Activated naive CD4-positive, alpha-beta T cell treated with anti-CD3 and anti-CD28 coated beads for 36 hours (primary cell): ENCODE data around the gene PRUNE2. TPM values are rescaled to one million over a fixed set of nuclear protein-coding genes. Genes with fewer than 3 reads are reported as not detected.

Source experiments
- CTCF ChIA-PET: fragments of 350-600 bp; sonication (Branson Sonifier 250); formaldehyde crosslinking; loops from one replicate; lab custom pipeline; 2021; ENCODE audit warnings: antibody characterized with exemption; lab: Charles Lee
- DNase-seq: peaks from one replicate; pipeline ENCODE4 v3.0.0-alpha.2; 2020
- H3K27ac Mint-ChIP-seq: one replicate; pipeline ENCODE4 v1.8.0; 2021; ENCODE audit warnings: mild to moderate bottlenecking, mixed read lengths
- H3K27me3 Mint-ChIP-seq: one replicate; pipeline ENCODE4 v1.8.0; 2021; ENCODE audit warnings: low read depth, mixed read lengths
- H3K36me3 Mint-ChIP-seq: one replicate; pipeline ENCODE4 v1.8.0; 2021; ENCODE audit warnings: low read depth, mixed read lengths
- H3K4me1 Mint-ChIP-seq: one replicate; pipeline ENCODE4 v1.8.0; 2021; ENCODE audit warnings: low read depth, mixed read lengths
- H3K4me3 Mint-ChIP-seq: one replicate; pipeline ENCODE4 v1.8.0; 2021; ENCODE audit warnings: mild to moderate bottlenecking, moderate library complexity, mixed read lengths
- H3K9me3 Mint-ChIP-seq: one replicate; pipeline ENCODE4 v1.8.0; 2021; ENCODE audit warnings: mixed read lengths
- intact Hi-C: fragments of 100-400 bp; cut with micrococcal nuclease; formaldehyde crosslinking; loops from one replicate; pipeline ENCODE4 v1.15.1; 2023
- total RNA-seq, 2 experiments: library from RNA; stranded (reverse); gene quantifications; one replicate each; pipeline ENCODE4 v1.2.3, GENCODE V29; 2021

PRUNE2 gene
- total RNA-seq, 2 experiments from 2014 or later, result 0.38 TPM; not detected in 1

DNA sequence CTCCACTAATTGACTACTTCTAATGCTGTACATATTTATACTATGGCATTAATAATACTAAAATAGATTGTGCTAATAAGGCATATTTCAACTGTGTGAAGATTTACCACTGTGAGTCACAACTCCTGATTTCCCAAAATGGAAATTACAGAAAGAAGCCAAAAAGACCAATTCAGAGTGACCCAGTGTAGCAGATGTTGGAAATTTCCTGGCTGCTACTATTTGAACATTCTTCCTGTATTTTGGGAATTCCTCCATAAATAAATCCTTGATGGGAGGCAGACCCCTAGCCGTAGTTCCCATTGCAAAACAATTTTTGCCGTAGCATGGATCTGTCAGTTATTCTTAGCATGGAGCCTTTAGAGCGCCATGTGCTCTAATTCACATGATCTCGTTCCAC is 11.4 kb upstream of the PRUNE2 start:
- Mint-ChIP-seq H3K4me1 (no peaks in the 10 kb centered on the region), H3K27ac (no peak overlapping the region), H3K27me3 (peaks cover 2% of the 10 kb centered on the region), H3K36me3 (no peaks in the 10 kb centered on the region), H3K4me3 (no peak overlapping the region), H3K9me3 (no peaks in the 10 kb centered on the region)
- CTCF ChIA-PET, result no interaction called here
- no peak for DNase-seq
- intact Hi-C loops, result no loop called here

DNA sequence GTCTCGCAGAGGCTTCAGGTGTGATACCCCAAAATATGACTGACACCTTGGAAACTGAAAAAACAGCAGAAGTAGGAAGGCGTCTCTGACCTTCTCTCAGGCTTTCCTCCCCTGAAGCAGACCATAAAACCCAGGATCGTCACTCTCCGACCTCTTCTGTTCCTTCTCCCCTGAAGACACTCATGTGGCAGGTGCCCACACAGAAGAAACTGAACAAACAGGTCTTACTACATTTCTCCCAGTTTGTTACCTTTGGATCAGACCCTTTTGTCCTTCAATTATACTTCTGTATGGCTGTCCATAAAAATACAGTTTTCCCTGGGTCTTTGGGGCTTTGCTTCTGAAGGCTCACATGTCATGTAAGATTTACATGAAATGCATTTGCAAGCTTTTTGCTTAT is 10.3 kb upstream of the PRUNE2 start:
- no peak overlapping the region for H3K27ac Mint-ChIP-seq
- peaks cover 2% of the 10 kb centered on the region for H3K27me3 Mint-ChIP-seq
- CTCF ChIA-PET, result no interaction called here
- DNase-seq, result no peak
- H3K36me3 Mint-ChIP-seq, result no peaks in the 10 kb centered on the region
- H3K9me3 Mint-ChIP-seq, result no peaks in the 10 kb centered on the region
- no peaks in the 10 kb centered on the region for H3K4me1 Mint-ChIP-seq
- no peak overlapping the region for H3K4me3 Mint-ChIP-seq
- intact Hi-C loops, result no loop called here

DNA sequence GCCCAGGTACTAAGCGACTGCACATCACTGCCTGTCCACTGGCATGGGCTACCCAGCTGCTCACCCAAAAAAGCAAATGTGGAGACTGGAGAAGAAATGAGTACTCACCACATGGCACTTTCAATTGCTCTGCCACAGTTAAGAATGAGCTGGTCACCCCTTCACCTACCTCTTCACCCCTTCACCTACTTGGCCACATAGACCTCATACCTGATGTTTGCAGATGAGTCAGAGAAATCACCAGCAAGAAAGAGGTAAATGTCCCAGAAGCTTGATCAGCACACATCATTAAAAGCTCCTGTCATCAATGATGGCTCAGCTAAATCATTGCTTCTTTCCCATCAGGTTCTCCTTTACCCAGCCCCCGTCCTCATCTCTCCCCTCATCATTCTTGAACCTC is 7.6 kb upstream of the PRUNE2 start:
- intact Hi-C loops, result no loop called here
- Mint-ChIP-seq H3K9me3 (no peaks in the 10 kb centered on the region), H3K4me3 (no peak overlapping the region), H3K4me1 (no peaks in the 10 kb centered on the region), H3K27ac (no peak overlapping the region), H3K36me3 (no peaks in the 10 kb centered on the region), H3K27me3 (peaks cover 11% of the 10 kb centered on the region)
- no peak for DNase-seq
- CTCF ChIA-PET, result no interaction called here

DNA sequence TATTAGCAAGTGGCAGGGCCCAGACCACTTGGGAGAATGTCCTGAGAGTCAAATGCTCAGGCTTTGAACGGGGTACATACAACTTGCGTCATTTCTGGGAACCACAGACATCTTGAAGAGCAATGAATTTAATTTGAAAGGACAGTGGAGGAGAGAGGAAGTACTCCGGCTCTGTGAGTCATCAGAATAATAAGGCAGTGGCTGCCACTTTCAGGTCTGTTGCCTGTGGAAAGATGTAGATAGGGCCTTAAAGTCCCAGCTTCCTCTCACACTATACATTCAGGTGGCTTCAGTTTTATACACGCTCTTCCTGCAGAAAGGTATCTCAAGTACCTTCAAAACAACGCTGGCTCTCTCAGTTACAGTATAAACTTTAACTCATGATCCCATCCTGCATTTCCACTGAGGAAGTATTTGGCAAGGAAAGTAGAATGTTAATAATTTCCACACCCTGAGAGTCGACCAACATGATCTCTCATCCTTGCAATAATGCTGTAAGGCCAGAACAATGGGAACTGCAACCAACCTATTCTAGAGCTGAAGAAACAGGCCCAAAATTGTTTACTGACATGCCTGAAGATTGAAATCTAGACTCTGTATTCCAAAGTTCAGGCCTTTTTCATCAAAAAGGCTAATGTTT is 6.8 kb upstream of the PRUNE2 start:
- H3K9me3 Mint-ChIP-seq, result no peaks in the 10 kb centered on the region
- H3K36me3 Mint-ChIP-seq, result no peaks in the 10 kb centered on the region
- CTCF ChIA-PET, result no interaction called here
- no peak overlapping the region for H3K4me3 Mint-ChIP-seq
- no peaks in the 10 kb centered on the region for H3K4me1 Mint-ChIP-seq
- peaks cover 17% of the 10 kb centered on the region for H3K27me3 Mint-ChIP-seq
- DNase-seq, result no peak
- intact Hi-C loops, result no loop called here
- H3K27ac Mint-ChIP-seq, result no peak overlapping the region

DNA sequence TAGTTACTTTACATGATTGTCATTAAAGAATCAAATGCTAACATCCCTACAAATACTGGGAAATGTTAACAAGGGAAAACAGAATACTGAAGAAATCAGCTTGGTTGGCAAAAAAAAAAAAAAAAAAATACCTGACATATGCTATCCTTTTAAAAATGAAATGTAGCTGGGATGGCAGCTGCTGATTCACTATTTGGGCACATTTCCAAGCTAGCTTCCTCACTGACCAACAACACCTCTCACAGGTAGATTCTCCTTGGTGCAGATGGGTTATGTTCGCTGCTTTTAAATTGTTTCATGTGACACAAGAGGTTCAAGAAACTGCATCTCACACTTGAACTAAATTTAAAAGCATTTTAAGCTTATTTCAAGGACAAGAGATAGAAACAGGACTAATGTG is 6.1 kb upstream of the PRUNE2 start:
- Mint-ChIP-seq H3K36me3 (no peaks in the 10 kb centered on the region), H3K27me3 (peaks cover 24% of the 10 kb centered on the region), H3K27ac (no peak overlapping the region), H3K9me3 (no peaks in the 10 kb centered on the region), H3K4me3 (no peak overlapping the region), H3K4me1 (no peaks in the 10 kb centered on the region)
- DNase-seq, result no peak
- CTCF ChIA-PET, result no interaction called here
- intact Hi-C loops, result no loop called here

DNA sequence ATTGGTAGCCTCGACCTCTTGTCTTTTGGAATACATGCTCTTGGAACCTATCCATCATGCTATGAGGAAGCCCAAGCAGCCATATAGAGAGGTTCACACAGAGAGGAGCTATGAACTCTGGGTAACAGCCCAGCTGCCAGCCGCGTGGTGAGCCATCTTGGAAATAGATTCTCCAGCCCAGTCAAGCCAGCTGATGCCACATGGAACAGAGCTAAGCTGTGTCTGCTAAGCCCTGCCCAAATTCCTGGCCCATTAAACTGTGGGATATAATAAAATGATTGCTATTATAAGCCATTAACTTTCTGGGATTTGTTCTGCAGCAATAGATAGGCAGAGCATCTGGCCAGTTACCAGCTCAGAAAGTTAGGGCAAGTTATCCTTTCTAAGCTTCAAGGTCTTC is 4.9 kb upstream of the PRUNE2 start:
- H3K4me1 Mint-ChIP-seq, result peaks cover 2% of the 10 kb centered on the region
- CTCF ChIA-PET, result no interaction called here
- no peaks in the 10 kb centered on the region for H3K9me3 Mint-ChIP-seq
- intact Hi-C loops, result no loop called here
- H3K27me3 Mint-ChIP-seq, result peaks cover 32% of the 10 kb centered on the region
- H3K27ac Mint-ChIP-seq, result no peak overlapping the region
- H3K36me3 Mint-ChIP-seq, result no peaks in the 10 kb centered on the region
- H3K4me3 Mint-ChIP-seq, result no peak overlapping the region
- DNase-seq, result no peak

DNA sequence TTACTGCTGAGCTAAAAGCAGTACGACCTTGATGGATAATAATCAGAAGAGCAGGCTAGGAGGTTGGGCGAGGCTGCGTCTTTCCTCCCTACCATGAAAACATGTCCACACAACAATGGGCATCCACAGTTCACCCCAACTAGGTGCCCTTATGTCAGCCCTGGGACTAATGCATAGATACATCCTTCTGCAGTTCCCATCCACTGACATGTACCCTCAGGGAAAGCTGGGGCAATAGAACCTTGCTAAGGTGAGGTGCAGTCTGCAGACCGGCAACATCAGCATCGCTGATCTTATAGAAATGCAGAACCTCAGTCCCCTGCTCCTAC is 697 bp upstream of the PRUNE2 start:
- no peak for DNase-seq
- Mint-ChIP-seq H3K9me3 (no peaks in the 10 kb centered on the region), H3K27ac (no peak overlapping the region), H3K36me3 (no peaks in the 10 kb centered on the region), H3K4me1 (peaks cover 4% of the 10 kb centered on the region), H3K4me3 (no peak overlapping the region), H3K27me3 (peaks cover 54% of the 10 kb centered on the region)
- intact Hi-C loops, result no loop called here
- CTCF ChIA-PET, result no interaction called here

DNA sequence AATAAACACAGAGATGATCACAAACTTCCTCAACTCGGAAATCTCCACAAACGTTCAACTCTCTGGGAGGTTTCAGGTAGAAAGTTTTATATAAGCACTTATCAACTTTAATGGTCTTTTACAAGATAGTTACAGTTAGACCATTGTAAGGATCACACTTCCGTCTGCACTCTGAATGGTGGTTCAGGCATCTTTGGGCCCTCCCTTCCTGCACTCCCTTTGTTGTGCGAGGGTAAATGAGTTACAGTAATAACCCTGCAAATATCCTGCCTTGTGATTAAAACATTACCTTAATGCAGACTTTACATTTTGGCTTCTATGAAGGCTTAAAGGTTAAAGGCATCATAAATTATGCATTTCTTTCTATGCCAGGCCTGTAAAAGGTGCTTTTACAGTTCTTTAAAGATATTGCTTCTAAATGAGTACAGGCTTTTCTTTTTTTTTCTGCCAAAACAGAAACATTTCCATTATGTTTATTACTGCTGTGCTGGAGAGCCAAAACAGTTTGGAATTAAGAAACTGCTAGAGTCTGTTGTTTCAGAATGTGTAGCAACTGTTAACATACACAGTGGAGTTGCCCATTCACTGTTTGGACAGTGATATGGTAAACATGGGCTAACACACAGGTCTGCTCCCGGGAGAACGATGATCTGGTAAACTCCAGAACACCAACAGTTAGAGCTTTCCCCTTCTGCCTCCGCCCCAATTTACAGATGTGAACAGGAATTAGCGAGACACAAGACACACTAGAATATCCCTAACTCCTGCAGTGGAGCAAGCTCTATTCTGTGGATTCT is 1.1 kb downstream of the PRUNE2 start:
- intact Hi-C loops, result no loop called here
- no peak overlapping the region for H3K27ac Mint-ChIP-seq

DNA sequence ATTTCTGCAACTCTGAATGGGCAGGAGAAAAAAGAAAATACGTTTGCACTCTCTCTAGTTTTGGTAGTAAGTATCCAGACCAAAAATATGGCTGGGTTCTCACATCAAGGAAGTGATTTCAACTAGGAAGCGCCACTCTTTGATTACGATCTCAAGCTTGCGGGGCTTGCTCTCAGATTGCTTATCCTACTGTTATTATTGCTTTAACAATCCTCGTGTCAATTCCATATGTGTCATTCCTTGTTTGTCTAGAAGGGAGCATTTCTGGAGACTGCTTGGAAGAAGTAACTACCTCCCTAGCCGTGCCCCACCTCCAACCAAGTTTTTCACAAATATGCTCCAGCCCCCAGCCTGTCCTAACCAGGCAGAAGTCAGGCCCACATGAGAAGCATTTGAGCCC is 3.5 kb downstream of the PRUNE2 start:
- Mint-ChIP-seq H3K27me3 (peaks cover 51% of the 10 kb centered on the region), H3K4me1 (peaks cover 4% of the 10 kb centered on the region), H3K36me3 (no peaks in the 10 kb centered on the region), H3K27ac (no peak overlapping the region), H3K4me3 (no peak overlapping the region), H3K9me3 (no peaks in the 10 kb centered on the region)
- no peak for DNase-seq
- intact Hi-C loops, result no loop called here
- CTCF ChIA-PET, result interaction anchor here (0.5 kb wide), 1 partner anchor 16 kb away, joined by 4 read pairs; no protein-coding TSS in a partner anchor

More for the DNA sequence above, 1.1 kb downstream of the PRUNE2 start:
- Mint-ChIP-seq H3K27me3 (peaks cover 58% of the 10 kb centered on the region), H3K9me3 (no peaks in the 10 kb centered on the region), H3K4me1 (peaks cover 4% of the 10 kb centered on the region), H3K36me3 (no peaks in the 10 kb centered on the region), H3K4me3 (no peak overlapping the region)
- no peak for DNase-seq
- CTCF ChIA-PET, result interaction anchor here (0.6 kb wide), 2 partner anchors 219 to 456 kb away, joined by 3 to 6 read pairs; no protein-coding TSS in a partner anchor

DNA sequence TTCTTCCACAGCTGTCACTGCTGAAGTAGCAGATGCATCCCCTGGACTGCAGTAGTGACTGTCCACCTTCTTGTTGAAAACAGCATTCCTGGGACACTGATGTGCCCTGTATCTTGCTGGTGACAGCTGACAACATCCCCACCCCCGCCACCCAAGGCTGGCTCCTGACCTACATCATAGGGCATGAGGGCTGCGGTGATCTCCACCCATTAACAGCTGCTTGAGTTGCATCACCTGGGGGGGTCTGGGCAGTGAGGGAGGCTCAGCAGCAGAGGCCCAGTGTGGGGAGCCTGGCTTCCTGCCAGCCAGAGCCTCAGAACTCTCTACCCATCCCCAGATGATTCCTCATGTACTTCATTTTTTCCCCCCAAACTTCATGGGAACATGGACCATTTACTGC is 4.1 kb downstream of the PRUNE2 start:
- H3K27me3 Mint-ChIP-seq, result peaks cover 50% of the 10 kb centered on the region
- H3K27ac Mint-ChIP-seq, result no peak overlapping the region
- H3K36me3 Mint-ChIP-seq, result no peaks in the 10 kb centered on the region
- no peaks in the 10 kb centered on the region for H3K9me3 Mint-ChIP-seq
- CTCF ChIA-PET, result no interaction called here
- no peak overlapping the region for H3K4me3 Mint-ChIP-seq
- no peak for DNase-seq
- intact Hi-C loops, result no loop called here
- H3K4me1 Mint-ChIP-seq, result peaks cover 4% of the 10 kb centered on the region

DNA sequence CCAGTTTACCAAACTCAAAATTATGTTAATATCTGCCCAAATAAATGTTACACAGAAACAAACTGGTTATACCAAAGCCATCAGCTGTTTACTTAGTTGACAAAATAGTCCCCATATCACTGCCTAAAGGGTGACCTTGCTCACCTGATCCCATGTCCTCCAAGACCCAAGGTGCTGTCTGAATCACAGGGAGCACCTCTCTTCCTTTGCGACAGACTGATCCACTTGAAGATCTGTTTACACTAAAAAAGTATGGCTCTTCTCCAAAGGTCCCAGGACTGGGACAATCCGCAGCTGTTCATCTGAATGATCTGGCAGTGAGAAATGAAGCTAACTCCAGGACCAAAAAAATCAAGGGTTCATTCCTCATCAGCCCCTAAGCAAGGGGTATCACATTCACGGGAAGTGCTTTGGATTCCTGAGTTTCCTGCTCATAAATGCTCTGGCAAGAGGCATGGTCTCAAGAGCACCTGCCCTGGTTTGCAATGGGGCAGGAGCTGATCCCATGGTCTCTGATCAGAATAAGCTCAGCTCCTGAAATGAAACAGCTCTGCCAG is 5.0 kb downstream of the PRUNE2 start:
- peaks cover 47% of the 10 kb centered on the region for H3K27me3 Mint-ChIP-seq
- H3K36me3 Mint-ChIP-seq, result no peaks in the 10 kb centered on the region

DNA sequence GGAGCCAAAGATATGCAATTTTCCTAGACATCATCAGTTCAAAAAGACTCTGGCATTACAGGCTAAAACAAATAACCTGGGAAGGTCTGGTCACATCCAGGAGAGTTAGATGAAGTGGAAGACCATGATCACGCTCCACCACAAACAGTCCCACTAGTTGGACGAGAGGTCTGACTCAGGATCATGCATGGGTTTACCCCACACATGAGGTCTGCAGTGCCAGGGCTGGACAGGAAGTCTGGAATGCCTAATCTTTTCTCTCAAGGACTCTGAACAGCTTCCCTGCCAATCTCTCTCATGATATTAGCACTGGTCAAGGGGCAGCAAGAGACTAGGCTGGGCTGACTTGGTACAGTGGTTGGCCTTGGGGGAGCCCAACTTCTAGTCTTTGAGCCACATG is 7.1 kb downstream of the PRUNE2 start:
- CTCF ChIA-PET, result no interaction called here
- no peaks in the 10 kb centered on the region for H3K9me3 Mint-ChIP-seq
- peaks cover 31% of the 10 kb centered on the region for H3K27me3 Mint-ChIP-seq
- intact Hi-C loops, result no loop called here
- no peak for DNase-seq
- H3K27ac Mint-ChIP-seq, result no peak overlapping the region
- no peaks in the 10 kb centered on the region for H3K4me1 Mint-ChIP-seq
- no peaks in the 10 kb centered on the region for H3K36me3 Mint-ChIP-seq
- no peak overlapping the region for H3K4me3 Mint-ChIP-seq

More for the DNA sequence above, 5.0 kb downstream of the PRUNE2 start:
- CTCF ChIA-PET, result no interaction called here
- Mint-ChIP-seq H3K4me3 (no peak overlapping the region), H3K27ac (no peak overlapping the region), H3K4me1 (peaks cover 2% of the 10 kb centered on the region), H3K9me3 (no peaks in the 10 kb centered on the region)
- no peak for DNase-seq
- intact Hi-C loops, result no loop called here
